Suppressor macrophage (primary cell): ENCODE results near the gene ACHE.
"Not testable (repeated sequence)": the region's sequence is repeated elsewhere in the genome, so short reads cannot be mapped to it uniquely, and the experiment has no call there.

ENCODE experiments used
- DNase-seq, 4 experiments: peaks; one replicate each; pipeline ENCODE4 v3.0.0-alpha.2; 2020 to 2022
- total RNA-seq, 17 experiments: gene quantifications; one replicate each; lab custom pipeline; 2026; ENCODE audit warnings: mixed read lengths in 6 of 17, inconsistent platforms in 3 of 17; lab: John Stamatoyannopoulos, UW

ACHE gene
- total RNA-seq: 0.03 to 4.1 (median 0.34) reads per million in 17 experiments

GRCh38 chr7:100895701-100895955, at the start of gene ACHE:
ACHE (minus strand) TSS chr7:100895888; CDS start chr7:100894232, 1,656 bp downstream.
- DNase-seq: no peak

GRCh38 chr7:100944138-100944537, 48.5 kb upstream of the ACHE start:
- DNase-seq: no peak

- no peak for DNase-seq
These were observed 48.0 kb upstream of the ACHE start for GRCh38 chr7:100943693-100944092.

- DNase-seq: no peak
These were observed 46.5 kb upstream of the ACHE start for GRCh38 chr7:100942045-100942774.

- not testable (repeated sequence) for DNase-seq
These were observed 40.5 kb upstream of the ACHE start for GRCh38 chr7:100936167-100936566.

GRCh38 chr7:100935381-100935780, 39.7 kb upstream of the ACHE start:
- not testable (repeated sequence) for DNase-seq

GRCh38 chr7:100933734-100934133, 38.0 kb upstream of the ACHE start:
- DNase-seq: no peak

GRCh38 chr7:100929808-100930174, 34.1 kb upstream of the ACHE start:
- DNase-seq: no peak

- not testable (repeated sequence) for DNase-seq
These were observed 27.9 kb upstream of the ACHE start for GRCh38 chr7:100923616-100924015.

- DNase-seq: no peak
These were observed 25.4 kb upstream of the ACHE start for GRCh38 chr7:100921039-100921438.

- DNase-seq: not testable (repeated sequence)
These were observed 24.2 kb upstream of the ACHE start for GRCh38 chr7:100919779-100920437.

GRCh38 chr7:100919335-100919734, 23.6 kb upstream of the ACHE start:
- not testable (repeated sequence) for DNase-seq

- DNase-seq: peak; percentile 59 to 83 (median 70)
These were observed 19.3 kb upstream of the ACHE start for GRCh38 chr7:100914879-100915447.

- DNase-seq: peak in 1 of 4 experiments; percentile 20
These were observed 18.7 kb upstream of the ACHE start for GRCh38 chr7:100914208-100914878.

GRCh38 chr7:100911484-100911883, 15.8 kb upstream of the ACHE start:
- no peak for DNase-seq

GRCh38 chr7:100910443-100910842, 14.8 kb upstream of the ACHE start:
- DNase-seq: peak; percentile 78 to 92 (median 82)

- no peak for DNase-seq
These were observed 12.8 kb upstream of the ACHE start for GRCh38 chr7:100908512-100908911.

GRCh38 chr7:100902638-100903037, 7.0 kb upstream of the ACHE start:
- no peak for DNase-seq

GRCh38 chr7:100901921-100902332, 6.2 kb upstream of the ACHE start:
- no peak for DNase-seq

GRCh38 chr7:100900978-100901377, 5.3 kb upstream of the ACHE start:
- no peak for DNase-seq

- DNase-seq: no peak
These were observed 3.7 kb upstream of the ACHE start for GRCh38 chr7:100899432-100899831.

- no peak for DNase-seq
These were observed 2.2 kb upstream of the ACHE start for GRCh38 chr7:100897772-100898454.
